ENCODE results near the gene SYNGR4.

DNA sequence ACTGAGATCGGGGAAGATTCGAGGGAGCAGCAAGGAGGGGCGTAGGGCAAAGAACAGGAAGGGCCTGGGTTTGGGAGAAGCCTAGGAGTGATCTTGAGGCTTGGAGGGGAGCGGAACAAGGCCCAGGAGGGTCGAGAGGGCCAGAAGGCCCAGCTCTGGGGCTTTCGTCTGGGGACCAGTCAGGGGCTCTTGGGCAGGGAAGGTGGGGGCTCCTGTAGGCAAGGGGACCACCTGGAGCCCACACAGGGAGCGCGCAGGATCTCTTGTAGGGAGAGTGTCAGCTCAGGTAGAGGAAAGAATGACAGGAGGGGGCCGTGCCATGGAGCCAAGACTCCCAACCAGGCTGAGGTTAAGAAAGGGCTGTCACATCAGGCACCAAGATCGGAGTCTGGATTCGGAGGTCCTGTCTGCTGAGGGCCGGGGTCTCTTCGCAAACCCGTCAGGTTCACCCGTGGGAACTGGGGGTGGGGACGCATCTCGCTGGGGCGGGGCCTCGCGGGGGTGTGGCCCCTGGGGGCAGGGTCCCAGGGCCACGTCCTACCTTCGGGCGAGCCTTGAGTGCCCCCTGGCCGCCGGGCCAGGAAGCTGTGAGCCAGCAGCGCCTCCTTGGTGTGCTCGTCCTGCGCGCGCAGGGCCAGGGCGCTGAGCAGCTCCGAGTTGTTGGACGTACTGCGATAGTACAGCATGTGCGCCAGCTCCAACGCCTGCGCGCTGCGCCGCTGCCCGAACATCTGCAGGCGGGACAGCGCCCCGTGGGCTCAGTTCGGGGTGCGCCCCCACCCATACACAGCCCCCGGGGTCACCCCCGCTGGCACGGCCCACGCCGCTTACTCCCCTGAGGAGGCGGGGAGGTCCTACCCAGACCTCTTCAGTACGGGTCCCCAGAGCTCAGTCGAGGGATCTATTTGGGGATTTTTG, 30.4 kb upstream of the SYNGR4 start:
- TF ChIP-seq, protein P1, sequence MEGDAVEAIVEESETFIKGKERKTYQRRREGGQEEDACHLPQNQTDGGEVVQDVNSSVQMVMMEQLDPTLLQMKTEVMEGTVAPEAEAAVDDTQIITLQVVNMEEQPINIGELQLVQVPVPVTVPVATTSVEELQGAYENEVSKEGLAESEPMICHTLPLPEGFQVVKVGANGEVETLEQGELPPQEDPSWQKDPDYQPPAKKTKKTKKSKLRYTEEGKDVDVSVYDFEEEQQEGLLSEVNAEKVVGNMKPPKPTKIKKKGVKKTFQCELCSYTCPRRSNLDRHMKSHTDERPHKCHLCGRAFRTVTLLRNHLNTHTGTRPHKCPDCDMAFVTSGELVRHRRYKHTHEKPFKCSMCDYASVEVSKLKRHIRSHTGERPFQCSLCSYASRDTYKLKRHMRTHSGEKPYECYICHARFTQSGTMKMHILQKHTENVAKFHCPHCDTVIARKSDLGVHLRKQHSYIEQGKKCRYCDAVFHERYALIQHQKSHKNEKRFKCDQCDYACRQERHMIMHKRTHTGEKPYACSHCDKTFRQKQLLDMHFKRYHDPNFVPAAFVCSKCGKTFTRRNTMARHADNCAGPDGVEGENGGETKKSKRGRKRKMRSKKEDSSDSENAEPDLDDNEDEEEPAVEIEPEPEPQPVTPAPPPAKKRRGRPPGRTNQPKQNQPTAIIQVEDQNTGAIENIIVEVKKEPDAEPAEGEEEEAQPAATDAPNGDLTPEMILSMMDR (IDR thresholded peaks at IDR 0.05), result peak; percentile 83
- no peak for TF ChIP-seq EZH2 (IDR thresholded peaks at IDR 0.05; ENCODE audit: borderline replicate concordance, insufficient read depth, low read depth, low read length, poor library complexity, severe bottlenecking)
